ENCODE measurements around the gene ZER1.
A peak's percentile ranks its signal among the peaks of the same experiment; 100 is the strongest.

ZER1 gene

GRCh38 chr9:128683340-128684064 lies 88.2 kb downstream of the ZER1 start:
- no peaks in the 10 kb centered on the region for H3K27me3 ChIP-seq (ENCODE audit: low read length)
- no peaks in the 10 kb centered on the region for H3K36me3 ChIP-seq (ENCODE audit: low read length)
- peak overlapping the region; percentile 97 for H3K27ac ChIP-seq (ENCODE audit: low read depth, low read length)
- peak overlapping the region; percentile 82 for H3K4me3 ChIP-seq (ENCODE audit: insufficient read depth, low read length, poor library complexity, severe bottlenecking)
- H4K20me1 ChIP-seq (ENCODE audit: low read depth, low read length) = no peaks in the 10 kb centered on the region
- peaks cover 60% of the 10 kb centered on the region for H3K79me2 ChIP-seq (ENCODE audit: insufficient read depth, low read length)
- H2AFZ ChIP-seq (ENCODE audit: low read depth, low read length, severe bottlenecking) = no peak overlapping the region
- H3K9me3 ChIP-seq (ENCODE audit: insufficient read depth, low read length) = no peaks in the 10 kb centered on the region
- TF ChIP-seq EZH2phosphoT487 (conservative IDR thresholded peaks at IDR 0.05; ENCODE audit: low read length) (no peak), CTCF (IDR thresholded peaks at IDR 0.05; ENCODE audit: insufficient read depth, low read length, poor library complexity, severe bottlenecking) (no peak)
- H3K9ac ChIP-seq (ENCODE audit: low read length) = peak overlapping the region; percentile 96
- H3F3A ChIP-seq (ENCODE audit: insufficient read depth) = peaks cover 52% of the 10 kb centered on the region
- H3K9me2 ChIP-seq (replicated peaks; ENCODE audit: insufficient read depth, low read length) = no peaks in the 10 kb centered on the region
- H3K4me2 ChIP-seq (ENCODE audit: low read depth, low read length, poor library complexity, severe bottlenecking) = peak overlapping the region; percentile 74

Measured in SU-DHL-6 (cell line).